ENCODE measurements around the gene SLC6A6.

Gene SLC6A6

DNA sequence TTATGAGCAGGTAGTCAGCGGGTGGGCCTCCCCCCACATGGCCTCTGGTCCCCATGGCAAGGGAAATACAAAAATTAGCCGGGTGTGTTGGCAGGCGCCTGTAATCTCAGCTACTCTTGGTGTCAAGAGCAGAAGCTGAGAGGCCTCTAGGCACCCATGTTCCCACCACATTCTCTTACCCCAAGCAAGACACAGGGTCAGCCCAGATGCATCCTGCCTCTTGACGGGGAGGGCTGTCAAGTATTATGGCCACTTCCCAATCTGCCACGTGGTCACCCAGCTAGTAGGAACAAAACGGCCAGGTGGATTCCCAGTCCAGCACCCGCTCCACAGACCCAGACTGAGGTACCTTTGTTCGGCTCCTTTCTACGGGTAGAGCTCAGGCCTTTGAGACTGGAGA is 16.2 kb upstream of the SLC6A6 start:
- H3K27ac ChIP-seq (ENCODE audit: low read length): no peak overlapping the region
- no peak overlapping the region for H3K4me2 ChIP-seq (ENCODE audit: low read depth, low read length)
- H3K36me3 ChIP-seq (replicated peaks; ENCODE audit: insufficient read depth, low read length): no peaks in the 10 kb centered on the region
- no peaks in the 10 kb centered on the region for H4K20me1 ChIP-seq (ENCODE audit: insufficient read depth, low read length)
- H3K9me3 ChIP-seq (replicated peaks; ENCODE audit: insufficient read depth, low read length): no peaks in the 10 kb centered on the region
- no peaks in the 10 kb centered on the region for H3F3A ChIP-seq (ENCODE audit: insufficient read depth, low read length)
- TF ChIP-seq EZH2phosphoT487 (IDR thresholded peaks at IDR 0.05; ENCODE audit: low read length): no peak
- no peak for TF ChIP-seq EZH2 (optimal IDR thresholded peaks at IDR 0.05; ENCODE audit: low read depth, low read length)
- TF ChIP-seq, protein P1, sequence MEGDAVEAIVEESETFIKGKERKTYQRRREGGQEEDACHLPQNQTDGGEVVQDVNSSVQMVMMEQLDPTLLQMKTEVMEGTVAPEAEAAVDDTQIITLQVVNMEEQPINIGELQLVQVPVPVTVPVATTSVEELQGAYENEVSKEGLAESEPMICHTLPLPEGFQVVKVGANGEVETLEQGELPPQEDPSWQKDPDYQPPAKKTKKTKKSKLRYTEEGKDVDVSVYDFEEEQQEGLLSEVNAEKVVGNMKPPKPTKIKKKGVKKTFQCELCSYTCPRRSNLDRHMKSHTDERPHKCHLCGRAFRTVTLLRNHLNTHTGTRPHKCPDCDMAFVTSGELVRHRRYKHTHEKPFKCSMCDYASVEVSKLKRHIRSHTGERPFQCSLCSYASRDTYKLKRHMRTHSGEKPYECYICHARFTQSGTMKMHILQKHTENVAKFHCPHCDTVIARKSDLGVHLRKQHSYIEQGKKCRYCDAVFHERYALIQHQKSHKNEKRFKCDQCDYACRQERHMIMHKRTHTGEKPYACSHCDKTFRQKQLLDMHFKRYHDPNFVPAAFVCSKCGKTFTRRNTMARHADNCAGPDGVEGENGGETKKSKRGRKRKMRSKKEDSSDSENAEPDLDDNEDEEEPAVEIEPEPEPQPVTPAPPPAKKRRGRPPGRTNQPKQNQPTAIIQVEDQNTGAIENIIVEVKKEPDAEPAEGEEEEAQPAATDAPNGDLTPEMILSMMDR (IDR thresholded peaks at IDR 0.05; ENCODE audit: low read length): no peak
- H2AFZ ChIP-seq (ENCODE audit: low read length): no peak overlapping the region
- no peak for DNase-seq
- peaks cover 9% of the 10 kb centered on the region; the same call in 1 of the 2 replicates for H3K4me1 ChIP-seq (ENCODE audit: low read length)
- H3K9ac ChIP-seq (ENCODE audit: low read length): no peak overlapping the region
- H3K27me3 ChIP-seq (replicated peaks; ENCODE audit: insufficient read depth, low read length): no peaks in the 10 kb centered on the region
- no peaks in the 10 kb centered on the region for H3K79me2 ChIP-seq (ENCODE audit: low read length)
- no peak overlapping the region for H3K4me3 ChIP-seq (ENCODE audit: low read length)
- no peaks in the 10 kb centered on the region for H3K9me2 ChIP-seq (replicated peaks; ENCODE audit: insufficient read depth, low read length)

DNA sequence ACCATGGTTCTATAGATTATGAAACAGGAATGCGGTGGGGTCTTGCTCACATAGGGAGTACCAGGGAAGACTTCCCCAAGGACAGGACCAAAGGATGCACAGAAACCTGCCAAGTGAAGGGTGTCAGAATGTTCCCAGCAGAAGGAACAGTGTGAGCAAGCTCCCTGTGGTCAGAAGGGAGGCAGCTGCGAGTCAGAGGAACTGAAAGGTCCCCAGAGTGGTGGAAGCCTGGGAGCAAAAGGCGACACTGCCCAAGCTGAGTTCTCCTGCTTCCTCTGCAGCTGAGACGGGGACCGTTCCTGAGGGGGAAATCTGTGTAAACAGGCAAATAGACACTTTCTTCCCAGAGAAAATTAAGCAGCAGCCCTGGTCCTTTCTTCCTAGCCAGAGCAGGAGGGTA is 14.2 kb upstream of the SLC6A6 start:
- Histone ChIP-seq H3K79me2 (ENCODE audit: low read length) (no peaks in the 10 kb centered on the region), H3K27ac (ENCODE audit: low read length) (no peak overlapping the region), H4K20me1 (ENCODE audit: insufficient read depth, low read length) (no peaks in the 10 kb centered on the region), H3K9ac (ENCODE audit: low read length) (no peak overlapping the region), H3K9me2 (replicated peaks; ENCODE audit: insufficient read depth, low read length) (no peaks in the 10 kb centered on the region), H3F3A (ENCODE audit: insufficient read depth, low read length) (no peaks in the 10 kb centered on the region), H3K4me1 (ENCODE audit: low read length) (peaks cover 9% of the 10 kb centered on the region; the same call in 1 of the 2 replicates), H3K4me2 (ENCODE audit: low read depth, low read length) (no peak overlapping the region), H3K9me3 (replicated peaks; ENCODE audit: insufficient read depth, low read length) (no peaks in the 10 kb centered on the region), H2AFZ (ENCODE audit: low read length) (no peak overlapping the region), H3K27me3 (replicated peaks; ENCODE audit: insufficient read depth, low read length) (no peaks in the 10 kb centered on the region), H3K4me3 (ENCODE audit: low read length) (no peak overlapping the region), H3K36me3 (replicated peaks; ENCODE audit: insufficient read depth, low read length) (no peaks in the 10 kb centered on the region)
- TF ChIP-seq EZH2phosphoT487 (IDR thresholded peaks at IDR 0.05; ENCODE audit: low read length) (no peak), EZH2 (optimal IDR thresholded peaks at IDR 0.05; ENCODE audit: low read depth, low read length) (no peak)
- TF ChIP-seq, protein P1 (IDR thresholded peaks at IDR 0.05; ENCODE audit: low read length): no peak
- DNase-seq: no peak

DNA sequence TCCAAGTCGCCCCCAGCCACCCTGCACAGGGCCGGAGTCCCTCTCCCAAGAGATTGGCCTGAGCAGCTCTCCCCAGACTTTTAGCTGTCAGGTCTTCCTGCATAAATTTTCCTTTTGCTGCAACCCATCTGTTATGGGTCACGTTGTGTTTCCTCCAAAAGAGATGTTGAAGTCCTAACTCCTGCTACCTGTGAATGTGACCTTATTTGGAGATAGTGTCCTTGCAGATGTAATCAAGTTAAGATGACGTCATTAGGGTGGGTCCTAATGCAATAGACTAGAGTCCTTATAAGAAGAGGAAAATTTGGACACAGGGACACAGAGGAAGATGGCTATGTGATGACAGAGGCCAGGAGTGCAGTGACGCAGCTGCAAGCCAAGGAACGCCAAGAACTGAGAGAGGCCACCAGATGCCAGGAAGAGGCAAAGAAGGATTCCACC is 13.2 kb upstream of the SLC6A6 start:
- Histone ChIP-seq H3K9ac (ENCODE audit: low read length) (no peak overlapping the region), H4K20me1 (ENCODE audit: insufficient read depth, low read length) (no peaks in the 10 kb centered on the region), H3K9me2 (replicated peaks; ENCODE audit: insufficient read depth, low read length) (no peaks in the 10 kb centered on the region), H3K36me3 (replicated peaks; ENCODE audit: insufficient read depth, low read length) (no peaks in the 10 kb centered on the region), H3K4me1 (ENCODE audit: low read length) (peaks cover 9% of the 10 kb centered on the region; the same call in 1 of the 2 replicates), H3F3A (ENCODE audit: insufficient read depth, low read length) (no peaks in the 10 kb centered on the region), H3K4me3 (ENCODE audit: low read length) (no peak overlapping the region), H3K4me2 (ENCODE audit: low read depth, low read length) (peak overlapping the region; percentile 18; the same call in 1 of the 2 replicates), H3K27me3 (replicated peaks; ENCODE audit: insufficient read depth, low read length) (no peaks in the 10 kb centered on the region), H3K9me3 (replicated peaks; ENCODE audit: insufficient read depth, low read length) (no peaks in the 10 kb centered on the region), H3K27ac (ENCODE audit: low read length) (no peak overlapping the region), H3K79me2 (ENCODE audit: low read length) (no peaks in the 10 kb centered on the region), H2AFZ (ENCODE audit: low read length) (no peak overlapping the region)
- no peak for DNase-seq
- TF ChIP-seq, protein P1 (IDR thresholded peaks at IDR 0.05; ENCODE audit: low read length): no peak
- no peak for TF ChIP-seq EZH2phosphoT487 (IDR thresholded peaks at IDR 0.05; ENCODE audit: low read length)
- TF ChIP-seq EZH2 (optimal IDR thresholded peaks at IDR 0.05; ENCODE audit: low read depth, low read length): no peak
